Measurements from ENCODE around the gene PIPOX.

Gene PIPOX

DNA sequence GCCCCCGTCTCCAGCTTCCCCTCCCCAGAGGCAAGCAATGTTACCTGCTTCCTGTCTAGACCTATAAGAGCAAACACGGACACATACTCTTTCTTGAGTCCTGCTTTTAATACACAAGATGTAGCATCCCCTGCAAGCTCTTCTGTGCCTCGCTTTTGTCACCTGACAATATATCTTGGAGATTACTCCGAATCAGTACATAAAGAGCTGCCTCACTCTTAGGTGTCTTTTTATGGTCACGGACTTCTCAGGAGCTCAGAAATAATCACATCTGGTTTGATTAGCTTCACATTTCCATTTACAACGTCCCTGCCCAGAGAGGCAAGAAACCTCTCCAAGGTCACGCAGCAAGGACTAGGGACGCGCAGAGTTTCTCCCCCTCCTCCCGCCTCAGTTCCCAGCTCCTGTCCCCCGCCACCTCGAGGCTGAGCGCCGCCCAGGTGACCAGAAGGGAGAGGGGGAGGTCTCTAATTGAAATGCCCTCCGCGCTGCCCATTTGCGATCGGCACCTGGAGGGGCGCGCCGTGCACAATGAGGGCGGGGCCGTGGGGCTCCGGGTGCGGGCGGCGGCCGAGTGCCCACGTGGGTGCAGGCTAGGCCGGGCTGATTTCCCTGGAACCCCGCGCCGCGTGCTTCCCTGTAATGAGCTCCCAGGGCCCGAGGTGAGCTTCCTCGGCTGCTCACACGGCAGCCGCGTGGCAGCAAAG is 23.3 kb upstream of the PIPOX start:
- H3K27me3 ChIP-seq (ENCODE audit: control insufficient read depth in 1 of 2, insufficient read depth in 2 of 2, low read length in 2 of 2): peaks cover 2 to 3% of the 10 kb centered on the region in 2 donors
- H3K4me3 ChIP-seq (ENCODE audit: low read length in 2 of 2): no peak overlapping the region

DNA sequence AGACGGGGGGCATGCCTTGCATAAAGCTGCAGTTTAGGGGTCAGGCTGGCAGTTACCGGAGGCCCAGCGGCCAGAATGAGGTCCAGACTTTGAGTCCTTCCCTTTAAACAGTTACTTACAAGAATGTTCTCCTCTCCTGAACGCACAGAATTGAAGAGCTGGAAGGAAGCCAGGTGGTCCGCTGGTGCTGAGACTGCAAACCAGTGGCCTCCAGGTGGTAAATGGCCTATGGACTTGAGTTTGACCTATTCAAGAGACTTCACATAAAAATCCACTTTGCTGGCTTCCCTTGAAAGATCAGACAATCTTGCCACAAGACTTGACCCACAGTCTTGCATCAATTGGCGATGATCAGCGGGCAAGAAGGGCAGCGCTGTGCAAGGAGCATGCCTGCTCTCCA is 22.4 kb upstream of the PIPOX start:
- no peak overlapping the region for H3K27ac ChIP-seq (ENCODE audit: low read length)
- H3K36me3 ChIP-seq (ENCODE audit: control insufficient read depth in 2 of 2, insufficient read depth in 2 of 2, low read length in 2 of 2): no peaks in the 10 kb centered on the region
- peaks cover 5% of the 10 kb centered on the region for H3K4me1 ChIP-seq (ENCODE audit: control insufficient read depth, insufficient read depth, low read length)
- peaks cover 2 to 3% of the 10 kb centered on the region in 2 donors for H3K27me3 ChIP-seq (ENCODE audit: control insufficient read depth in 1 of 2, insufficient read depth in 2 of 2, low read length in 2 of 2)
- H3K9ac ChIP-seq (ENCODE audit: low read length in 2 of 2): no peak overlapping the region
- no peaks in the 10 kb centered on the region for H3K9me3 ChIP-seq (ENCODE audit: control insufficient read depth in 2 of 2, low read length in 2 of 2)
- H3K4me3 ChIP-seq (ENCODE audit: low read length in 2 of 2): no peak overlapping the region

More for the DNA sequence above, 23.3 kb upstream of the PIPOX start:
- H3K36me3 ChIP-seq (ENCODE audit: control insufficient read depth in 2 of 2, insufficient read depth in 2 of 2, low read length in 2 of 2): no peaks in the 10 kb centered on the region
- no peak overlapping the region for H3K9ac ChIP-seq (ENCODE audit: low read length in 2 of 2)
- H3K9me3 ChIP-seq (ENCODE audit: control insufficient read depth in 2 of 2, low read length in 2 of 2): no peaks in the 10 kb centered on the region
- H3K4me1 ChIP-seq (ENCODE audit: control insufficient read depth, insufficient read depth, low read length): peaks cover 5% of the 10 kb centered on the region
- no peak overlapping the region for H3K27ac ChIP-seq (ENCODE audit: low read length)

DNA sequence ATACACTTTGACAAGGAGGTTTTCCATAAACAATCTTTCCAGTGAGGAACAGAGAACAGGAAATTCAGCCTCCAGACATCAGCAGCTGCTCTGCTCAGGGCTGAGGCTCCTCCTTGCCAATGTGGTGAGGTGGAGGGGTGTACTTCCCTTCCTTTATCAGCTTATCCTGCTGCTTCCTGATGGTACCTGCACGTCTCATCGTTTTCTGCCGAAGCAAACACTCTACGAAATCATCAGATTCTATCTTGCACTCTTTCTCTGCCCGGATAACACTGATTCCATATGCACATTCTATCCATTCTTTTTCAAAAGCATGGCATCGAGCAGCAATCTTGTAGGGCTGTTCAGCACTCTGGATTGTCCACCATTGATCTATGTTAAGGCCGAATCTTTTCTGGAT is 21.7 kb upstream of the PIPOX start:
- H3K9me3 ChIP-seq (ENCODE audit: control insufficient read depth in 2 of 2, low read length in 2 of 2): no peaks in the 10 kb centered on the region
- H3K4me3 ChIP-seq (ENCODE audit: low read length in 2 of 2): no peak overlapping the region
- peaks cover 5% of the 10 kb centered on the region for H3K4me1 ChIP-seq (ENCODE audit: control insufficient read depth, insufficient read depth, low read length)
- H3K27me3 ChIP-seq (ENCODE audit: control insufficient read depth in 1 of 2, insufficient read depth in 2 of 2, low read length in 2 of 2): peaks cover 2 to 3% of the 10 kb centered on the region in 2 donors
- no peaks in the 10 kb centered on the region for H3K36me3 ChIP-seq (ENCODE audit: control insufficient read depth in 2 of 2, insufficient read depth in 2 of 2, low read length in 2 of 2)
- H3K9ac ChIP-seq (ENCODE audit: low read length in 2 of 2): no peak overlapping the region
- H3K27ac ChIP-seq (ENCODE audit: low read length): no peak overlapping the region

DNA sequence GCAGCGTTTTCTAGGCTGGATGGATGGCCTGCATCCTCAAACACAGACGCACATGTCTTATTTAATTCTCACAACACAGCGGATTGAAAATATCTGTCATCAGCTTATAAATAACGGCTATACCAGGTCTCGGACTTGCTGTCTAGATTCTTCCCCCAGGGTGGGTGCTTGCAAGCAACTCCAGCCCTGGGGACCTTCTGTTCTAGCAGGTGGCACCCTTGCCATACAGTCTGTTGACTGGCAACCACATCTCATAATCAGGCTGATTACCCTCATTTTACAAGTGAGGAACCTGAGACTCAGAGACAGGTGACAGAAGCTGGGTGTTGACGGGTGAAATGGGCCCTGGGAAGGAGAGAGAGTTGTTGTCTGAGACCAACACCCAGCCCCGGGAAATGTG is 20.9 kb upstream of the PIPOX start:
- no peak overlapping the region for H3K27ac ChIP-seq (ENCODE audit: low read length)
- no peaks in the 10 kb centered on the region for H3K36me3 ChIP-seq (ENCODE audit: control insufficient read depth in 2 of 2, insufficient read depth in 2 of 2, low read length in 2 of 2)
- H3K4me3 ChIP-seq (ENCODE audit: low read length in 2 of 2): no peak overlapping the region
- H3K9me3 ChIP-seq (ENCODE audit: control insufficient read depth in 2 of 2, low read length in 2 of 2): no peaks in the 10 kb centered on the region
- H3K4me1 ChIP-seq (ENCODE audit: control insufficient read depth, insufficient read depth, low read length): peaks cover 5% of the 10 kb centered on the region
- H3K27me3 ChIP-seq (ENCODE audit: control insufficient read depth in 1 of 2, insufficient read depth in 2 of 2, low read length in 2 of 2): peaks cover 2 to 3% of the 10 kb centered on the region in 2 donors
- no peak overlapping the region for H3K9ac ChIP-seq (ENCODE audit: low read length in 2 of 2)

DNA sequence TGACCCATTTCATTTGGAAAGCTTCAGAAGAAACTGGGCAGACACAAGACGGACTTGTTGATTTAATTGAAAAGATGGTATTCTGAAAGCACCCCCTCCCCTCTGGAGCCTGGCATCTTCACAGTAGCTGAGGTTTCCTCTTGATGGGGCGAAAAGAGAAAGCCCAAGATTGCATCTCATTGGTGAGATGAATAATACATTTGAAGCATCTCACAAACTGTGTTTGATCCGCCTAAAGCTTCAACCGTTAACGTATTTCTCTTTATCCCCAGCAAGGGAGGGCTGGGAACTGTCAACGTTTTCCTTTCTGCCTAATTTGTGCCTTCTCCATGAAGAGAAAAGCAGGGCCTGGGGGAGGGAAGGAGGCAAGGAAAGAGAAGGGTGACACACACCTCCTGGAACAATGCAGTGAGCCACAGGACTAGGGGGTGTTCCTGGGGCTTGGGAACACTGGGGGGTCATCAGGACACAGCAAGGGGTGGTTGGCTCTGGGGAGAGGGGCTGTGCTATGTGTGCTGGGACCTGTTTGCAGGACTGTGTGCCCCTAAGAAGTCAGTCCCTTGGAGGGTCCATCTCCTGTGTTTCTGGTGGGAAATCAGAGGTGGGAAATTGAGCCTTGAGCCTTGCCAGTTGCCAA is 18.5 kb upstream of the PIPOX start:
- no peak overlapping the region for H3K9ac ChIP-seq (ENCODE audit: low read length in 2 of 2)
- H3K36me3 ChIP-seq (ENCODE audit: control insufficient read depth in 2 of 2, insufficient read depth in 2 of 2, low read length in 2 of 2): no peaks in the 10 kb centered on the region
- peaks cover under 1 to 3% of the 10 kb centered on the region in 2 donors for H3K27me3 ChIP-seq (ENCODE audit: control insufficient read depth in 1 of 2, insufficient read depth in 2 of 2, low read length in 2 of 2)
- no peaks in the 10 kb centered on the region for H3K9me3 ChIP-seq (ENCODE audit: control insufficient read depth in 2 of 2, low read length in 2 of 2)
- no peak overlapping the region for H3K27ac ChIP-seq (ENCODE audit: low read length)
- peaks cover 4% of the 10 kb centered on the region for H3K4me1 ChIP-seq (ENCODE audit: control insufficient read depth, insufficient read depth, low read length)
- no peak overlapping the region for H3K4me3 ChIP-seq (ENCODE audit: low read length in 2 of 2)

DNA sequence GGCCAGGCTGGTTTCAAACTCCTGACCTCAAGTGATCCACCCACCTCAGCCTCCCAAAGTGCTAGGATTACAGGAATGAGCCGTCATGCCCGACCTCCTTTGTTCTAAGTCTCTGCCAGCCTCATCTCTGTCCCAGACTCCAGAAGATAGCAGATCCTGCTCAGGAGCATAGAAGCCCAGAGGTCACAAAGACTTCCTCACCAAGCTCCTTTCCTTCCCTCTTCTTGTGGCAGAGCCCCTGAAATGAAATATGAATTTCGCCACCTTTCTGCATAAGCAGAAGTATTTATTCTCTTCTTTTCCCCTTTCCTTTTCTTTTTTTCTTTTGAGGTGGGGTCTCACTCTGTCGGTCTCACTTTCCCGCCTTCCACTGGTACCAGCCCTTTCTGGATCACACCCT is 11.5 kb upstream of the PIPOX start:
- no peak overlapping the region for H3K9ac ChIP-seq (ENCODE audit: low read length in 2 of 2)
- no peaks in the 10 kb centered on the region for H3K4me1 ChIP-seq (ENCODE audit: control insufficient read depth, insufficient read depth, low read length)
- no peaks in the 10 kb centered on the region for H3K27me3 ChIP-seq (ENCODE audit: control insufficient read depth in 1 of 2, insufficient read depth in 2 of 2, low read length in 2 of 2)

DNA sequence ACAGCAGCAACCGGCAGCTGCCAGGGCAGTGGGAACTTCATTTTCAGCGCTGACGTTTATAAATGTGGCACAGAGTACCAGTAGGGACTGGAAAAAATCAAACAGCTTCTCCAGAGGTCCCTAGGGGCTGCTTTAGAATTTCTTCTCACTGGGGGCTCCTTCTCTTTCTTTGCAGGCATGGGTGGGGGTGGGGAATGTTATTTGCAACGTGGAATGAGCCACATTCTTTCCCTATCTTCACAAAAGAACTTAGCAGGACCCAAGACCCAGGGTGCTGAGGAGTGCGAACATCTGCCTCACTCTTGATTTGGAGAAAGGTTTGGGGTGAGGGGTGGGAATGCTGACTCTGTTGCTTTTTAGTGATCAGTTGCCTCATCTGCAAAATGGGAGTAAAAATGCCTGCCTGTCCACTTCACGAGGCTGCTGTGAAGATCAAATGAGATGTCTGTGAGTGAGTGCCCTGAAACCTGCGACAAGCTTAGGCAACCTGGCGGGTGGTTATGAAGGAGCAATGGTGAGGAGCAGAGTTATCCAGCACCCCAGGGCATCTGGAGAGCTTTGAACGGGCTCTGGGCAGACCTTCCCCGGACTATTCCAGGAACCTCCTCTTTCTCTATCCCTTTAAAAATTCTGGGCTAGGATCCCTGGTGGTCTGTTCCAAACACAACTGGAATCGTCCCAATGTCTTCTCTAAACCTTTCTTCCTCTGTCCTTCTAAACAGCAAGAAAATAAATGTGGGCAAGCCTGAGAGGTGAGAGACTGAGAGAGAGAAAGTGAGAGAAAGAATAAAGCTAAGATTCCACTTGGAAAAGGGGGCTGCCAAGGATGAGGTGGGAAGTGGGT is 10.7 kb upstream of the PIPOX start:
- no peak overlapping the region for H3K9ac ChIP-seq (ENCODE audit: low read length in 2 of 2)
- no peaks in the 10 kb centered on the region for H3K4me1 ChIP-seq (ENCODE audit: control insufficient read depth, insufficient read depth, low read length)
- H3K27ac ChIP-seq (ENCODE audit: low read length): no peak overlapping the region
- H3K27me3 ChIP-seq (ENCODE audit: control insufficient read depth in 1 of 2, insufficient read depth in 2 of 2, low read length in 2 of 2): no peaks in the 10 kb centered on the region
- no peaks in the 10 kb centered on the region for H3K36me3 ChIP-seq (ENCODE audit: control insufficient read depth in 2 of 2, insufficient read depth in 2 of 2, low read length in 2 of 2)
- H3K9me3 ChIP-seq (ENCODE audit: control insufficient read depth in 2 of 2, low read length in 2 of 2): peaks cover 5 to 11% of the 10 kb centered on the region in 2 donors
- no peak overlapping the region for H3K4me3 ChIP-seq (ENCODE audit: low read length in 2 of 2)

More for the DNA sequence above, 11.5 kb upstream of the PIPOX start:
- H3K9me3 ChIP-seq (ENCODE audit: control insufficient read depth in 2 of 2, low read length in 2 of 2): peaks cover 5 to 11% of the 10 kb centered on the region in 2 donors
- no peak overlapping the region for H3K27ac ChIP-seq (ENCODE audit: low read length)
- H3K4me3 ChIP-seq (ENCODE audit: low read length in 2 of 2): no peak overlapping the region
- no peaks in the 10 kb centered on the region for H3K36me3 ChIP-seq (ENCODE audit: control insufficient read depth in 2 of 2, insufficient read depth in 2 of 2, low read length in 2 of 2)

DNA sequence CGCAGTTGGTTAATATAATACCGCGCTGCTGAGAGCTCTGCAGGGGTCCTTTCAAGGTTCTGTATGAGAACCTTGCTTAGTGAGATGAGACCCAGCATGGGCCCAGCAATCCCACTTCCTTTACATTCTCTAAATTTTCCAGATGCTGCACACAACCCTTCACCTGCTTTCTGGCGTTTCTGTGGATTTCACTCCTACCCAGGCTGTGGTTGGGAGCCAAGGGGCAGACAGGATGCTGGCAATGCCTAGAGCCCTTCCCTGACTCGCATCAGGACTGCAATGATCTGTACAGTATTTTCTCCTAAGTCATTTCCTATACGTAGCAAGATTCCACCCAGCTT is 10.1 kb upstream of the PIPOX start:
- Histone ChIP-seq H3K9ac (ENCODE audit: low read length in 2 of 2) (no peak overlapping the region), H3K27ac (ENCODE audit: low read length) (no peak overlapping the region), H3K4me1 (ENCODE audit: control insufficient read depth, insufficient read depth, low read length) (no peaks in the 10 kb centered on the region), H3K9me3 (ENCODE audit: control insufficient read depth in 2 of 2, low read length in 2 of 2) (peaks cover 5 to 11% of the 10 kb centered on the region in 2 donors), H3K4me3 (ENCODE audit: low read length in 2 of 2) (no peak overlapping the region), H3K27me3 (ENCODE audit: control insufficient read depth in 1 of 2, insufficient read depth in 2 of 2, low read length in 2 of 2) (no peaks in the 10 kb centered on the region), H3K36me3 (ENCODE audit: control insufficient read depth in 2 of 2, insufficient read depth in 2 of 2, low read length in 2 of 2) (no peaks in the 10 kb centered on the region)

DNA sequence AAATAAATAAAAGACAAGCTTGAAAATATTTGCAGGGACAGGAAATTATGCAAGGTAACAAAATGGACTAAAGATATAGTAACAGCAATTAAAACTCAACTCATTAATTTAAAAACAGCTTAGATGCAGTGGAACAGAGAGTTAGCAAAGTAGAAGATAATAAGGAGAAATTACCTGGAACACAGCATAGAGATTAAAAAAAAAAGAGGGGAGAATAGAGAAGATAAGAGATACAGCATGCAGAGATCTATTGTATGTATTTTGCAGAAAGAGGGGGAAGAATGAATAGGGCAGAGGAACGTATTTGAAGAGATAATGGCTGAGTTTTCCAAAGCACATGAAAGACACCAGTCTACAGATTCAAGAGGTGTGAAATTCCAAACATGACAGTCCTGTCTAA is 8.4 kb upstream of the PIPOX start:
- Histone ChIP-seq H3K9me3 (ENCODE audit: control insufficient read depth in 2 of 2, low read length in 2 of 2) (peaks cover 5 to 11% of the 10 kb centered on the region in 2 donors), H3K27ac (ENCODE audit: low read length) (no peak overlapping the region), H3K4me3 (ENCODE audit: low read length in 2 of 2) (no peak overlapping the region), H3K4me1 (ENCODE audit: control insufficient read depth, insufficient read depth, low read length) (no peaks in the 10 kb centered on the region), H3K36me3 (ENCODE audit: control insufficient read depth in 2 of 2, insufficient read depth in 2 of 2, low read length in 2 of 2) (no peaks in the 10 kb centered on the region), H3K27me3 (ENCODE audit: control insufficient read depth in 1 of 2, insufficient read depth in 2 of 2, low read length in 2 of 2) (no peaks in the 10 kb centered on the region), H3K9ac (ENCODE audit: low read length in 2 of 2) (no peak overlapping the region)

DNA sequence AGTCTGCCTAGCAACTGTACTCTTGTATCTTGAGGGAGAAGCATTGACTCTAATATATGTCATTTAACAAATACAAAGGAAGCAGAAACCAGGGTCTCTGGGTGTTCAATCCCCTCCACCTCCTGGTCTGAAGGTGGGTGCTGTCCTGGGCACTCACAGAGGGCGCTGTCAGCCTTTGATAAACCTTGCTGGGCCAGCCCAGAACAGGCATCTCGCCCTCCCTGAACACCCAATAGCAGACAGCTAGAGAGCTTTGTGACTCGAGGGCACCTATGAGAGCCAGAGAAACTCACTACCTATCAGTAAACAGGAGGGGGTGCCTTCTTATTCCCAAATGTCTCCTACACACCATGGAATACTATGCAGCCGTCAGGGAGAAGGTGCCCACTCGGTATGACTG is 6.4 kb upstream of the PIPOX start:
- Histone ChIP-seq H3K27me3 (ENCODE audit: control insufficient read depth in 1 of 2, insufficient read depth in 2 of 2, low read length in 2 of 2) (no peaks in the 10 kb centered on the region), H3K4me1 (ENCODE audit: control insufficient read depth, insufficient read depth, low read length) (no peaks in the 10 kb centered on the region), H3K36me3 (ENCODE audit: control insufficient read depth in 2 of 2, insufficient read depth in 2 of 2, low read length in 2 of 2) (no peaks in the 10 kb centered on the region), H3K27ac (ENCODE audit: low read length) (no peak overlapping the region), H3K9me3 (ENCODE audit: control insufficient read depth in 2 of 2, low read length in 2 of 2) (peaks cover 5 to 11% of the 10 kb centered on the region in 2 donors), H3K9ac (ENCODE audit: low read length in 2 of 2) (no peak overlapping the region), H3K4me3 (ENCODE audit: low read length in 2 of 2) (no peak overlapping the region)

Data from stomach smooth muscle (tissue), 2 donors.